Right lung (tissue), 10 donors: ENCODE measurements around the gene OR8B4. TPM values are rescaled to one million over a fixed set of nuclear protein-coding genes. Genes with fewer than 3 reads are reported as not detected.
"Not testable (repeated sequence)": the region's sequence is repeated elsewhere in the genome, so short reads cannot be mapped to it uniquely, and the experiment has no call there.

Experiments
- DNase-seq, 2 donors: peaks; one replicate each; pipeline ENCODE4 v3.0.0-alpha.2; 2013
- long read RNA-seq, 8 donors: transcript quantifications; one replicate each; lab custom pipeline, GENCODE V29; 2026
- polyA plus RNA-seq, 5 donors: library from polyadenylated mRNA; unstranded; fragments of 120-200 nt; gene quantifications; one replicate each; pipeline versions ENCODE4 v1.2.1 to v1.2.3, GENCODE V29; 2013; ENCODE audit warnings: inconsistent platforms in 1 of 5, low replicate concordance in 1 of 5; ENCODE audit not compliant: insufficient read length in 5 of 5, insufficient read depth in 1 of 5

OR8B4 gene, protein sequence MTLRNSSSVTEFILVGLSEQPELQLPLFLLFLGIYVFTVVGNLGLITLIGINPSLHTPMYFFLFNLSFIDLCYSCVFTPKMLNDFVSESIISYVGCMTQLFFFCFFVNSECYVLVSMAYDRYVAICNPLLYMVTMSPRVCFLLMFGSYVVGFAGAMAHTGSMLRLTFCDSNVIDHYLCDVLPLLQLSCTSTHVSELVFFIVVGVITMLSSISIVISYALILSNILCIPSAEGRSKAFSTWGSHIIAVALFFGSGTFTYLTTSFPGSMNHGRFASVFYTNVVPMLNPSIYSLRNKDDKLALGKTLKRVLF
- not detected for polyA plus RNA-seq
- long read RNA-seq, donor 1 = 0 reads
- long read RNA-seq, donor 2 = 0 reads
- long read RNA-seq, donor 3 = 0 reads
- long read RNA-seq, donor 4 = 0 reads
- long read RNA-seq, donor 5 = 0 reads
- long read RNA-seq, donor 6 = 0 reads
- long read RNA-seq, donor 7 = 0 reads
- long read RNA-seq, donor 8 = 0 reads

DNA sequence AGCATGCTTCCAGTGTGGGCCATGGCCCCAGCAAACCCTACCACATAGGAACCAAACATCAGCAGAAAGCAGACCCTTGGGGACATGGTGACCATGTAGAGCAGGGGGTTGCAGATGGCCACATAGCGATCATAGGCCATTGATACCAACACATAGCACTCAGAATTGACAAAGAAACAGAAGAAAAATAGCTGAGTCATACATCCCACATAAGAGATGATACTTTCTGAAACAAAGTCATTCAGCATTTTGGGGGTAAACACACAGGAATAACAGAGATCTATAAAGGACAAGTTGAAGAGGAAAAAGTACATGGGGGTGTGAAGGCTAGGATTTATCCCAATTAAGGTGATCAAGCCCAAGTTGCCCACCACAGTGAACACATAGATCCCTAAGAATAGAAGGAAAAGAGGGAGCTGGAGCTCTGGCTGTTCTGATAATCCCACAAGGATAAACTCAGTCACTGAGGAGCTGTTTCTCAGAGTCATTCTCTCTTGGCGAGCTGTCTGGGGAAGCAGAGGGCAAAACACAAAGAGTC lies at the start of gene OR8B4:
Gene OR8B4 (minus strand): TSS at position 488 of the 538 bp plus-strand sequence. CDS start 0 bp downstream, at position 488.
- no peak for DNase-seq

DNA sequence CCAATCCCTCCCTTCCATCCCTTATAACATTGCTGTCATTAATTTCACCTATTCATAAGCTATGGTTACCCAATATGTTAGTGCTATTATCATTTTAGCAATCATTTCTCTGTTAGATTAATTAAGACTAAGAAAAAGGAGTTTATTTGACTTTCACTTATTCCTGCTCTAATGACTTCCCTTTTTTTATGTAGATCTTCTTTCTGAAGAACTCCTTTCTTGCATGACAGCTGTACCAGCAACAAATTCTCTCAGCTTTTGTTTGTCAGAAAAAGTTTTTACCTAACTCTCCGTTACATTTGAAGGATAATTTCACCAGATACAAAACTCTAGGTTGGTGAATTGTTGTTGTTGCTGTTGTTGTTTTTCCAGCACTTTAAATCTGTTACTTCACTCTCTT lies 49.4 kb upstream of the OR8B4 start:
- no peak for DNase-seq

DNA sequence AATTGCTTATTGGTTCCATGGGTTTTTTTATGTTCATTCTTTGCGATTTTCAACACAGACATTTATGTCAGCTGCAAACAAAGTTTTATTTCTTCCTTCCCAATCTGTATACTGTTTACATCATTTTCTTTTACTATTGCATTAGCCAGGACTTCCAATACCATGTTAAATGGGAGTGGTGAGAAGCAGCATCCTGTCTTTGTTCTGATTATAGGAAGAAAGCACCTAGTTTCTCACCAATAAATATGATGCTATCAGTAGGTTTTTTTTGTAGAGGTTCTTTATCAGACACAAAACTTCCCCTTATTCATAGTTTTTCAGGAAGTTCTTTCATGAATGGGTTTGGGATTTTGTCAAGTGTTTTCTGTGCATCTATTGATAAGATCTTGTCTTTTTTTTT lies 48.8 kb upstream of the OR8B4 start:
- no peak for DNase-seq

DNA sequence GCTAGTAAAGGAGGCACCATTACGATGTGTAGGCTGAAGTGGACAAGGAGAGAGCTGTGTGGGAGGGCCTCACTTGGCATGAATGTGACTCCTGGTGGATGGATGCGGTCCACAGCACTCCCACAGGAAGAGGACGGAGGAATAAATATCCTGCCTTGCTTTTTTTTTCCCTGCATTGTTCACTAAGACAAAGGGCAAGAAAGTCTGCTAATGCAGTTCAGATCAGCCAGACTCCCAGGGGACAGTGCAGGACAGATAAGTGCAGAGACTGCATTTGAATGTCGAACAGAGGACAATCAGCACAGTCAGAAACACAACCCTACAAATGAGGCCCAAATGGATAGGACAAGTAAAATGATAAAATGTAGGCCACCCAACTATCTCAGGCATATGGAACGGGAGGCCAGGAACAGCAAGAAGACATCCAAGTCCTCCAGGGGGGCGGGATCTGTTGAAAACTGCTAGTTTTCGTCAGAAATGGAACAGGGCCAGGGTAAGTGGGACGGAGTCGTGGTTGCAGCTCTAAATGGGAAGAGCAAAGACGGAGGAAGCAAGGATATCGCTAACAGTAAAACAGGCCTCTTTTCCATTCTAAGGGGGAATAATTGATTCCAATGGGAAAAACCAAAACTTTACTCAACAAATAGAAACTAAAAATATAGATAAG lies 46.0 kb upstream of the OR8B4 start:
- no peak for DNase-seq

DNA sequence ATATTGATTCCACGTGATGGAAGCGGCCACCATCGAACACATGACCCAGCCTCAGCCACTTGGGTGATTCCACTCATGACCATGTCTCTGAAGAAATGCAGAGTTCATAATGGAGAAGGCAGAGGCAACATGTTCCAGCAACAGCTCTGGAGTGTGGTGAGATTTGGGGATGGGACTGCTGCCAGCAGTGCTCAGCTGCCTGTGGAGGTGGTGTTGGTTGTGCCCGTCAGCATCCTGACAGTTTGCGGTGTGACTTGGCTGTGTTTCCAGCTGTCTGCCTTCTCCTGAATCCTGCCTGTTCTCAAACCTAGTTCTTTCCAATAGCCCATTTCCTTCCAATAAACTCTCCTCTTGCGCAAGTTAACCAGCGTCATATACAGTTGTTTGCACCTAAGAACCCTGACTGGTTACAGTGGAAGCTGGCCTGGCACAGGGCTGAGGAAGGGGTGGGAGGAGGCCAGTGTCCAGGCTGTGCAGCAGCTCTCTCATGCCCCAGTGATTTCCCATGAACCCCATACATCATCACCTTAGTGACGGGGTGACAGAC lies 42.8 kb upstream of the OR8B4 start:
- no peak for DNase-seq

DNA sequence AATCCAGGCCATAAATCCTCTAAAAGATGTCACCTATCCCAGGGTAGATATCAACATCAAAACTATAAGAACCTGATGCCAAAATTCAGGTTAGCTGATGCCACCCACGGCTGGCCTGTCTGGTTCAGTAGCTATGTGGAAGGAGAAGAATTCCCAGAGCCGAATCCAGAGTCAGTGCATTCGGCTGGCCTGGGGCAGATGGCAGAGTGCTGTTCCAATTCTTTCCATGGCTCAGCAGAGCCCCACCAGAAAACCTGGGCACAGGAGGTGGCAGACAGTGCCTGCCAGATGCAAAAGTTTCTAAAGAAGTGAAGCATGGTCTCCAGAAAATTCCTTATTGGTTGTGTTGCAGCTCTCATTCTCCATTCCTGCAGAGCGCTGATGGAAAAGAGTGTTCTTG lies 40.7 kb upstream of the OR8B4 start:
- DNase-seq = no peak

DNA sequence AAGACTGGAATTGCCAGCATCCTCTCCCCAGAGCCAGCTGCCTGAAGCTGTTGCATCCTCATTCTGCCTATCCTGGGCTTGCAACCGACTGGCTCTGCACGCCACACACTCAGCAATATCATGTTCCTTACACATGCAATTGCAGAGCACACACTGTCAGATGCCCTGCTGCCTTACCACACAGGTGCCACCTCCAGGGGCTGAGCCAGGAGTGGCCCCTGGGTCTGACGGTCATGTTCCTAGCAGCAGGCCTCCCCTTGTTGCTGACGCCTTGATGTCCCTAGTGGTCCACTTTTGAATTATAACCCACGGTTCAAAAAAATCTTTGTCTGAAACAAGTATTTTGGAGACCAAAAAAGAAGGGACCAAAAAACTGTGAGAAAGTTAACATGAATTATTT lies 39.3 kb upstream of the OR8B4 start:
- no peak for DNase-seq

DNA sequence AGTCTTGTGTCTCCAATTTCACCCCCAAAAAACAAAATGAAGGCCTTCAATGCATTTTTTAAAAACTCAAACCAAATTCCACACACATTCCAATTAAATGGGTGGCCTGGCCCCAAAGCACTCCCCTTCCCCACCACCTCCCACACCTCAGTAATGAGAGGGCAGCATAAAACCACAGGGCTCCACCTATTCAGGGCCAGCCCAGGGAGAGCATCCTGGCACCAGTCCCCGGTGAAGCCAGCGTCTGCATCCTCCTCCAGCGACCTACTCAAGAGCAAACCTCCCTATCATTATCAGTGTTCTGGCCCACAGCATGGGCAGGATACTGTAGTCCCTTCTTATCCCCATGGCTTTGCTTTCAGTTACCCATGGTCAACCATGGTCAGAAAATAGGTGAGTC lies 38.7 kb upstream of the OR8B4 start:
- DNase-seq = no peak

DNA sequence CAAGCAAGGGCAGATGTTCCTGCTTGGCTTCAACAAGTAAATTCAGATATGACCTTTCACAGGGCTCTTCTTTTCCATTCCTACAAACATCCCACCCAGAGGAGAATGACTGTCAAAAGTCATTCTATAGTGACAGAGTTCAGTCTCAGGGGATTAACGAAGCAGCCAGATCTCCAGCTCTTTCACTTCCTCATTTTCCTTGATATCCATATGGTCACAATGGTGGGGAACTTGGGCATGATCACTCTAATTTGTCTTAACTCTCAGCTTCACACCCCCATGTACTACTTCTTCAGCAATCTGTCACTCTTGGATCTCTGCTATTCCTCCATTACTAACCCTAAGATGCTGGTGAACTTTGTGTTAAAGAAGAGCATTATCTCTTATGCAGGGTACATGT lies 35.8 kb upstream of the OR8B4 start:
- no peak for DNase-seq

DNA sequence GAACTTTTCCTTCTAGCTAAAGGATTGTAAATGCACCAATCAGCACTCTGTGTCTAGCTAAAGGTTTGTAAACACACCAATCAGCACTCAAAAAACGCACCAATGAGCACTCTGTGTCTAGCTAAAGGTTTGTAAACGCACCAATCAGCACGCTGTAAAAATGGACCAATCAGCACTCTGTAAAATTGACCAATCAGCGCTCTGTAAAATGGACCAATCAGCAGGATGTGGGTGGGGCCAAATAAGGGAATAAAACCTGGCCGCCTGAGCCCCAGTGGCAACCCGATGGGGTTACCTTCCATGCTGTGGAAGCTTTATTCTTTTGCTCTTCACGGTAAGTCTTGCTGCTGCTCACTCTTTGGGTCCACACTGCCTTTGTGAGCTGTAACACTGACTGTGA lies 34.7 kb upstream of the OR8B4 start:
- not testable (repeated sequence) for DNase-seq

DNA sequence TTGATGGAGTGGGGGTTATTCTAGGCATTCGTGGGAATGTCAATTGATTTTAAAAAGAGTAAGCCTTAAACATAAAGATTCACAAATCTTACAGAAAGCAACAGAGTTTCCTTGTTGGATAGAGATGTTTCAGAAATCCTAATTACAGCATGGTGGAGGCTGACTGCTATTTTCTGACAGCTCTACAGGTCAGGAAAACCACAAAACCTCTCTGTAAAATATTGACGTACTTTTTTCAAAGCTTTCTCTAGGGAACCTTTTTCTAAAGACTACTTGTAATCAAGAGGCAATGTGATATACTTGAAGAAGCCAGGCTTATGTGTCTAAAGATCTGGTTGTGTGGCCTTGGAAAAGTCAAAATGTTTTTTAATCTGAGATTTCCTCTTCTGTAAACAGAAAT lies 29.9 kb upstream of the OR8B4 start:
- no peak for DNase-seq

DNA sequence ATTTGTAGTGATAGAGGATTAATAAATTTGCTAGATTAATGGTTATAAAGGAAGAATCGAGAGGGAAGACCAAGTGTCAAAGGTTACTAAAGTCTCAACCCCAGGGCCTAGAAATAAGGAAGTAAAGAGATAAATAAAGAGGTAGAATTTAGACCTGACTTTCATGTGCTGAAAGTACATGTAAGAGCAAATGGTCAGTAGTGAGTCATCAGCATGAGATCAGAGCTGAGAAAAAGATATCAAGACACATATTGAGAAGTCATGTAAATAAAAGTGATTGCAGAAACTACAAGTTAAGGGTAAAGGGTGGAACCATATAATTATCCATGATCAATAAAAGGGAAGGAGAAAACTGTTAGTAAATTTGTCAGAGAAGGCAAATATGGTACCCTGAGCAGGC lies 22.2 kb upstream of the OR8B4 start:
- no peak for DNase-seq

DNA sequence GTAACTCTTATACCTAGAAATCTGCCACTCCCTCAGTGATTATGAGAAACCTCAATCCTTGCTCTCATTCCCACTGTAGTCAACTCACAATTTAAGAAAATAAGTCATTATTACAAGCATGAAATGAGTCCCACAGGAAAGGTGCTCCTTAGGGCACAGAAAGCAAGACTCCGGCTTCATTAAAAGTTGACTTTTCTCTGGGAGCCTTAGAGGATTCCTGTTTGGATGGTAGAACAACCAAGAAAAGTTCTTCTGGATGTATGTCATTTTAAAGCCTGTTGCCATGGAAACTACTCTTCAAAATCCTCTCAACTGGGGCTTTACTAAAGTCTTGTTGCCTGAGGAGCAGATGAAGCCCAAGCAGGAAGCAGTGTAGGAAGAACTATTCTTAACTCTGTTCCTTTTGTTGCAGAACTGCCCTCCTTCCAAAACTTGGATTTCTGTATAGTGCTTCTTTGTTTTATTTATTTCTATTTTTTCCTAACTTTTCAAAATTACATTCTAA lies 21.0 kb upstream of the OR8B4 start, which contains the start of gene OR8B8:
Gene OR8B8 (minus strand): TSS at position 51 of the 505 bp plus-strand sequence. CDS start 4,611 bp downstream, outside the sequence.
- no peak for DNase-seq

DNA sequence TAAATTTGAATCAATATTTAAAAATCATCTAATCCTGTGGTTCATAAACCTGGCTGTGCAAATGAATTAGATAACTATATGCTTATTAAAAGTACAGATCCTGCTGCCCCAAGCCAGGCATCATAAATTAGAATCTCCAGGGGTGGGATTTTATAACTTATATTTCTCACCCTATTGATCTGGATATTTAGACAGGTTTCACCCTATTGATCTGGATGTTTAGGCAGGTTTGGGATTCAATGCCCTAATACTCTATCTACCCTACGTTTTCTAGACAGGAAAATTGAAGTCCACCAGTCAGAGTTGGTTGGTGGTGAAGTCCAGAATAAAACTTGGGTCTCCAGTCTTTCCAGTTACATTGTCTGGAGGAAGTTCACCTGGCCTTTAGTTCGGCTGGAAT lies 18.2 kb upstream of the OR8B4 start:
- no peak for DNase-seq

DNA sequence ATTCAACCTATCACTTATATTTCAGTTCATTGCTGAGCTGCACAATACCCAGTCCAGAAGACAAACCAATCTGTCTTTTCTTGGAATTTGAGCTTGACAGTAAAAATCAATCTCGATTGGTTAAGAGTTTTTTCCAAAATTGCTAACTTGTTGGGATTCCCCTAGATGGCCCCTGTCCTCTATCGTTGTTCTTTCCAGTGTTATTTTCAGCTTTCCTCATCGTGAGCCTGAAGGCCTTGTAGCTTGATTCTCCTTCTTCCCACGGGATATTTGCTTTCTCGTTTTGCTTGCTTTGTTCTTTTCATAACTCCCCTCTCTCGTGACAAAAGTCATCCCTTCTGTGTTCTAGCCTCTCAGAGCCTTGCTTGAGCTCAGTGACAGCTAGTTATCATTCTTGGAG lies 17.8 kb upstream of the OR8B4 start:
- DNase-seq = no peak

DNA sequence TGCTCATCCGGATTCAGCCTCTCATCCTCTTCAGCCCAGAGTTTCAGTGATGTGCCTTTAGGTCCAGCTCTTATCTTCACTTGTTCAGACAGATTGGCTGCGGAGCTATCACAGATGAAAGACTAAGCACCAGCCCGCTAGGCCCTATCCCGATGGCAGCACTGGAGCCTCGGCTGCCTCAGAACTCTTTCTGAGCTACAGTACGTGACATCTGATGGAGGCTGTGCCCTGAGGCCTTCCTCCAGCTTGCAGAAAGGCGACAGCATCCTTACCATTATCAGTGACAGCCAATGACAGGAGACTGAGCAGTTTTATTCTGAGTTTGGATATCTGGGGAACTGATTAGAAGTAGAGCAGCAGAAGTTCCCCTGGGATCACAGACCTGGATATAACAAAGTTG lies 16.8 kb upstream of the OR8B4 start:
- DNase-seq = no peak

DNA sequence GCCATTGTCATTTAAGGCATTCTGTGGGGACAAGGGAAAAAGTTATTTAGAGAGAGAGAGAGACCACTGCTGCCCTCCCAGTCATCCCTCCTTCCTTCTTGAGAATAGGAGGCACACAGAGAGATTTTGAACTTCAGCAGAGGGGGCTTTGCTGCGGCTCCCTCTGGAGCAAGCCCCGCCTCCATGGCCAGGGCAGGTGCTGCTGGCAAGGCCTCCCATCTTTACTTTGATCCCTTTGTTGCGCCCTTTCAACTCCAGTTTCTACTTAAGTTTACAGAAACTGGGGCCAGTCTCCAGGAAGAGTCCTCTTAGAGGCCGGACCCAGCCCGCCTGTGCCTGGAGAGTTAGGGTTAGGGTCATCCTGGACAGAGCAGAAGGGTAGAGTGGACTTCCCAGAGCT lies 16.4 kb upstream of the OR8B4 start:
- DNase-seq = no peak

DNA sequence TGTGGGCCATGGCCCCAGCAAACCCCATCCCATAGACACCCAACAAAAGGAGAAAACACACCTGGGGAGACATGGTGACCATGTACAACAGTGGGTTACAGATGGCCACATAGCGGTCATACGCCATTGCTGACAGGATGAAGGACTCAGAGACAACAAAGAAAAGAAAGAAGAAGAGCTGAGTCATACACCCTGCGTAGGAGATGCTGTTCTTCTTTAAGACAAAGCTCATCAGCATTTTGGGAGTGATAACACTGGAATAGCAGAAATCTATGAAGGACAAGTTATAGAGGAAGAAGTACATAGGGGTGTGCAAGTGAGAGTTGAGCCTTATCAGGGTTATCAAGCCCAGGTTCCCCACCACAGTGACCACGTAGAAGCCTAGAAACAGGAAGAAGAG lies 15.9 kb upstream of the OR8B4 start:
- no peak for DNase-seq

DNA sequence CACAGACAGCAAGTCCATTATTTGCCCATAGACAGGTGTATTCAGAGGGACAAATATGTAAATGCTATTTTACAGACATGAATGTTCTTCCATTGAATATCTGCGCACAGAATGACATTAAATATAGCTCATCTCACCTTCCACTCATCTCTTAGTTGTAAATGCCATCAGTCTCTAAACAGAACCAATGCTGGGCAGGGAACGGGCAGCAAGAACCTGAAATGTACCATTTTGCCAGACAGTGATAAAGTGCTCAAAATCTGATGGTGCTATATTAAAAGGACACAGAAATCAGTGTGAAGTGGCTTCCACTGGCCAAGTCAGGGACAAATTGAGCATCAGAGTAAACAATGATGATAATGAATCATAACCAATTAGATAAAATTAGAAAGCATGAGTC lies 10.0 kb upstream of the OR8B4 start:
- DNase-seq = no peak

DNA sequence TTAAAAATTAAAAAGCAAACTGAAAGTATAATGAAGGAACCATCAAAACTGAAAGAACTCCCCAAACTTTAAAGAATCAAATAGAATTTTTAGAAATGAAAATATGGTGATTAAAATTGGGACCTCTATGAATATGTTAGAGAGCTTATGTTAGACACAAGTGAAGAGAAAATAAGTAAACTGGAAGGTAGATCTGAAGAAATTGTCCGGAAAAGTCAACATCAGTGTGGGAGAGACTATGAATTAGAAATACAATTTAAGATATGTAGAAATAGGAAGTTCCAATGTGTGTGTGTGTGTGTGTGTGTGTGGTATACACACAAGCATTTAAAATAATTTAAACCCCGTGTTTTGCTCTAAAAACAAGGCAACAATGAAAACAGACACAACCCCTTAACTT lies 4.9 kb upstream of the OR8B4 start:
- DNase-seq = no peak

DNA sequence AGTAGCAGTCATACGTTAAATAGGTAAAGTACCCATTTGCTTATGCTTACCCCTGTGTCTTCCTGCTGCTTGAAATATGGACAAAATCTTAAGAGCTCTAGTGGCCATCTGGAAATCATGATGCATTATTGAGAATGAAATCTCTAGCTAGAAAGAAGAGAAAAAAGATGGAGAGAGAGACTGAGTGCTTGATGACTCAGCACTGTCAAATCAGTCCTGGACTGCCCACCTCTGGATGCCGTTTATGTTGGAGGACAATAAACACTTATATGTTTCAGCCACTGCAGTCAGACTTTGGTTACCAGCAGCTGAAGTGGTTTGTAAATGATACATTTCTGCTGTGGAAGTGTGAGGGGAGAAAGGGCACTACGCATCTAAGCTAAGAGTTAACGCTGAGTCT lies 3.6 kb downstream of the OR8B4 start:
- no peak for DNase-seq

DNA sequence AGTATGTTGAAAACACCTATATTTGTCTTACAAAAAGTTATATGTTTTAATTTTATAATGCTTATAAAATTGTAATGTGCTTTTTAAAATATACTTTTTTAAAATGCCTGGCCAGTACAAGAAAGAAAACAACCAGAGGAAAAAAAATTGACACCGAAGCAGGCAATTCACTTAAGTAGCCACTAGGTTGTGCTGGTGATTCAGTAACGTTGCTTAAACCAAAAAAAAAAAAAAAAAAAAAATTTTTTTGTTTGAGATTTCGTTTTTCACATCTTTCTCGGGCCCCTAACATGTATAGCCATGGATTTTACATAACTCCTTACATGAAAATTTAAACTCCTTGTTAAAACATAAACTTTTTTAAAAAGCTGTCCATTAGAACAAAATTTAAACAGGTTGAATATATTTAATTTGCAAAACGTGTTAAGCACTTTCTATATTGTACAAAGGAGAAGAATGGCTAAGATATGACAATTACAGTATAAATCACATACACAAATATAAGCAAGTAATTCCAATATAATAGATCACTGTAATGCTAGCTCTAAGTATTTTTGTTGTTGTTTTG lies 9.2 kb downstream of the OR8B4 start:
- DNase-seq = peak in 1 of 2 donors; percentile 3
